ENCODE results near the gene ATP2B2.

DNA sequence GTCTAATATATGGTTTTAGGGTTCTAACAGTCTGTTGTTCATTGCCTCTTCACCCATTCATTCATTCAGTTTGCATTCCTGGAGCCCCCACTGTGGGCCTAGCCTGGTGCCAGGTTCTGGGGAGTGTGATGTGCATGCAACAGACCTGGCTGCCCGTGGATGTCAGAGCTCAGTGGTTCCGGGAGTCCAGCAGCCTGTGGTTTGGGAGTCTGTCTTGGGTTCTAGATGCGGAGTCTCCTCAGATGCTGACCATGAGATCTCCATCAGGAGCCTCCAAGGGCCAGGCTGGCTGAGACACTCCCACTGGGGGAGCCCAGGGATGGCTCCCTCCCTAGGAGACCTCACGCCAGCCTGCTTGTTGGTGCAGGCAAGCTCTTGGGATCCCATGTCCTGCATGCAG lies 92.3 kb downstream of the ATP2B2 start:
- no peak for TF ChIP-seq EZH2 (IDR thresholded peaks at IDR 0.05; ENCODE audit: low read depth, unreplicated experiment)
- no peak for TF ChIP-seq NANOG (IDR thresholded peaks at IDR 0.05; ENCODE audit: borderline replicate concordance)
- TF ChIP-seq, protein P1, sequence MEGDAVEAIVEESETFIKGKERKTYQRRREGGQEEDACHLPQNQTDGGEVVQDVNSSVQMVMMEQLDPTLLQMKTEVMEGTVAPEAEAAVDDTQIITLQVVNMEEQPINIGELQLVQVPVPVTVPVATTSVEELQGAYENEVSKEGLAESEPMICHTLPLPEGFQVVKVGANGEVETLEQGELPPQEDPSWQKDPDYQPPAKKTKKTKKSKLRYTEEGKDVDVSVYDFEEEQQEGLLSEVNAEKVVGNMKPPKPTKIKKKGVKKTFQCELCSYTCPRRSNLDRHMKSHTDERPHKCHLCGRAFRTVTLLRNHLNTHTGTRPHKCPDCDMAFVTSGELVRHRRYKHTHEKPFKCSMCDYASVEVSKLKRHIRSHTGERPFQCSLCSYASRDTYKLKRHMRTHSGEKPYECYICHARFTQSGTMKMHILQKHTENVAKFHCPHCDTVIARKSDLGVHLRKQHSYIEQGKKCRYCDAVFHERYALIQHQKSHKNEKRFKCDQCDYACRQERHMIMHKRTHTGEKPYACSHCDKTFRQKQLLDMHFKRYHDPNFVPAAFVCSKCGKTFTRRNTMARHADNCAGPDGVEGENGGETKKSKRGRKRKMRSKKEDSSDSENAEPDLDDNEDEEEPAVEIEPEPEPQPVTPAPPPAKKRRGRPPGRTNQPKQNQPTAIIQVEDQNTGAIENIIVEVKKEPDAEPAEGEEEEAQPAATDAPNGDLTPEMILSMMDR (conservative IDR thresholded peaks at IDR 0.05; ENCODE audit: low read depth in 2 of 2) = no peak
- no peak for TF ChIP-seq JUNB (IDR thresholded peaks at IDR 0.05; ENCODE audit: unreplicated experiment)
- TF ChIP-seq EZH2phosphoT487 (IDR thresholded peaks at IDR 0.05; ENCODE audit: unreplicated experiment) = no peak
- no peak for TF ChIP-seq ZNF114 (CRISPR knock-in tag; IDR thresholded peaks at IDR 0.05)
- TF ChIP-seq POLR2AphosphoS5 (IDR thresholded peaks at IDR 0.05; ENCODE audit: low read depth) = no peak

Data from GM23338 (cell line).